GM13976 (cell line): Measurements from ENCODE around the gene ITGA8.

Source experiments
- DNase-seq: peaks from one replicate; pipeline ENCODE4 v3.0.0; 2012; ENCODE audit warnings: low spot score
- in situ Hi-C: fragments of 300-500 bp; cut with MboI; formaldehyde crosslinking; loops from one replicate; pipeline ENCODE4 v1.12.0; 2022; ENCODE audit warnings: low sequenced_read_pairs, mixed read lengths, inconsistent platforms; ENCODE audit not compliant: unreplicated experiment
- TF ChIP-seq, protein P1 (sequence below): IDR thresholded peaks from 2 replicates; pipeline ENCODE4 v1.5.1; 2012; ENCODE audit warnings: borderline replicate concordance, mild to moderate bottlenecking; ENCODE audit not compliant: insufficient read depth; ENCODE audit errors: extremely low read depth, missing control alignments, control extremely low read depth

The ITGA8 gene

DNA sequence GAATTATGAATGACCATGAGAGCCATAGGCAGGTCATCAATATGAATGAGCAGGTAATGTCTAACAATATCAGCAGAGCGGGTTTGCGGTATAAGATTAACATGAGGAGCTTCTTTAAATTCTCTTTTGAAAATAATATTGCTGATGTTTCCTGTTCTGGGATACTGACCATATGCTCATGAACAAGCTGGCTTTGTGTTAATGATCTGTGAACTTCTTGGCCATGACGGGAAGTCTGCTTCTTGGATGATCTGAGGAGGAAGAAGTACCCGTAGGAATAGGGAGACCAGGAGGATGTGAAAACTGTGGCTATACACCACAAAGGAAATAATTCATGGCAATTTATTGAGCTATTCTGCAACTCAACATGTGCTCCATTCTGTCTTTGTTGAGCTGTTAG lies 38.6 kb downstream of the ITGA8 start:
- TF ChIP-seq, protein P1, sequence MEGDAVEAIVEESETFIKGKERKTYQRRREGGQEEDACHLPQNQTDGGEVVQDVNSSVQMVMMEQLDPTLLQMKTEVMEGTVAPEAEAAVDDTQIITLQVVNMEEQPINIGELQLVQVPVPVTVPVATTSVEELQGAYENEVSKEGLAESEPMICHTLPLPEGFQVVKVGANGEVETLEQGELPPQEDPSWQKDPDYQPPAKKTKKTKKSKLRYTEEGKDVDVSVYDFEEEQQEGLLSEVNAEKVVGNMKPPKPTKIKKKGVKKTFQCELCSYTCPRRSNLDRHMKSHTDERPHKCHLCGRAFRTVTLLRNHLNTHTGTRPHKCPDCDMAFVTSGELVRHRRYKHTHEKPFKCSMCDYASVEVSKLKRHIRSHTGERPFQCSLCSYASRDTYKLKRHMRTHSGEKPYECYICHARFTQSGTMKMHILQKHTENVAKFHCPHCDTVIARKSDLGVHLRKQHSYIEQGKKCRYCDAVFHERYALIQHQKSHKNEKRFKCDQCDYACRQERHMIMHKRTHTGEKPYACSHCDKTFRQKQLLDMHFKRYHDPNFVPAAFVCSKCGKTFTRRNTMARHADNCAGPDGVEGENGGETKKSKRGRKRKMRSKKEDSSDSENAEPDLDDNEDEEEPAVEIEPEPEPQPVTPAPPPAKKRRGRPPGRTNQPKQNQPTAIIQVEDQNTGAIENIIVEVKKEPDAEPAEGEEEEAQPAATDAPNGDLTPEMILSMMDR: no peak
- in situ Hi-C loops: no loop called here
- DNase-seq: no peak

DNA sequence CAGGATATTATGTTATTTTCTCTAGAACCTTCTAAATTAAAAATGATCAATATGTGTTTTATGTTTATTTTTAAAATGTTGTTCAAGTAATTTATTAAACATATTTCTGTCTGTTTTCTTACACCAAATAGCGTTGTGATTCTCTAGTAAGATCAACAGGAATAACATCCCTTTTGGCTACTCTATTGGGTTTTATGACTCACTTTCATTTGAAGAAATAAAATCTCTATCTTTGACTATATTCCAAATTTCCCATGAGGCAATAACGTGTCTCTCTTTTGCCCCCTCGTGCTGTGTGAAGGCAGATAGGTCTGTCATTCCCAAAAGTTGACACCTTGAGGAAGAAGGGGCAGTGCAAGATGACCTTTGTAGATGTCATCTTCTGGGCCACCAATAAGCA lies 40.9 kb downstream of the ITGA8 start:
- DNase-seq: no peak
- TF ChIP-seq, protein P1: no peak
- in situ Hi-C loops: no loop called here

DNA sequence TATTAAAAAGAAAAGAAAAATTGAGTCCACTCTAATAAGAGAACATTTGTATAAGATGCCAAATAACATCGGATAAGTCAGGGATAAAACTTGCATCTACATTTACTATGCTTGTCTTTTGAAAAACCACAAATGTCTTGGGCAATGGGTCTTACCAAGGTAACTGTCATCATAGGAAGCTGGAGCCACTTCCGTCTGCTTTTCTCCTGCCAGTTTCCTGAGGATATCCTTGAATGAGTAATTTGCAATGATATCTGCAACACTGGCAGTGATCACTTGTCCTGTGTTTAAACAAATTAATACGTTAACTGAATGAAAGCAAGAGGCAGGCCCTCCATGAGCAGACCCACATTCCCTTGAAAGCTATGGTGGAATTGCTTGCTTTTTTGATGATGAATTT lies 47.3 kb downstream of the ITGA8 start:
- no peak for DNase-seq
- TF ChIP-seq, protein P1: no peak
- in situ Hi-C loops: no loop called here

DNA sequence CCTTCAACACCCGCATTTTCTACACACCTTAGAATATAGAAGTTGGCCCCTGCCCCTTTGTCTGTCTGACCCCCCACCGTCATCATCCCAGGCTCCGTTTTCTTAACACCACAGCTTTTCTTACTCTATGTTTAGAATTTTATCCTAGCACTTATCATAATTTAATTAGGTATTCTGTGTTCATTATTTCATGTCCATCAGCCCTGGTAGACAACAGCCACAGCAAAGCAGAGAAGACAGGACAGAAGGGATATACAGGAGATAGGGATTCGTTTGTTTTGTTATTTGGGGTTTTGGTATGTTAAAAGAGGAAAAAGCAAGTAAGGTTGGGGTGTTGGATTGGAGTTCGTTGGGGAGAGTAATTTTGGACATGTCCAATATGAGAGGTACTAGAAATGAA lies 48.8 kb downstream of the ITGA8 start:
- in situ Hi-C loops: no loop called here
- TF ChIP-seq, protein P1: no peak
- no peak for DNase-seq

DNA sequence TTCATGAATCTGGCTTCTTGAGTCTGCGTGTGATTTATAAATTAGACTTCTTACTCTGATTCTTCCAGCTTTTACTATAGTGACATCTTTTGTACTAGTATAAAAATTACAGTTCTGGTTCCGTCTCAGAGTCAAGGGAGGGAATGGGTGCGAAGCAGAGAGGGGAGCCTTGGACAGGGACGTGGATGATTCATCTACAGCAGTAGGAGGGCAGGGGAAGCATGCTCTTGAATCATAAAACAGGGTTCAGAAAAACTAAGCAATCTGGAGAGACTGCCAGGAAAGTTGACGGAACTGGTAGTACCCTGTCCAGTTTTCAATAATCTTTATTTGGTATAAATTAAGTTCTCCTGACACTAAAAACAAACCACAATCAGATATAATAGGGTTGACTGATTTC lies 58.1 kb downstream of the ITGA8 start:
- no peak for DNase-seq
- in situ Hi-C loops: no loop called here
- TF ChIP-seq, protein P1: no peak

DNA sequence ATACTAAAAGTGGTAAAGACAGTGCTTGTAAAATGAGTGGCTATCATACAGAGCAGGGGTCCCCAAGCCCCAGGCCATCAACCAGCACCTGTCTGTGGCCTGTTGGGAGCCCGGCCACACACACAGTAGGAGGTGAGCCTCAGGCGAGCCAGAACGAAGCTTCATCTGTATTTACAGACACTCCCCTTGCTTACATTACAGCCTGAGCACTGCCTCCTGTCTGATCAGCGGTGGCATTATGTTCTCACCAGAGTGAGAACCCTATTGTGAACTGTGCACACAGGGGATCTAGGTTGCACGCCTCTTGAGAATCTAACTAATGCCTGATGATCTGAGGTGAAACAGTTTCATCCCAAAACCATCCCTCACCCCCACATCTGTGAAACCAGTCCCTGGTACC lies 58.7 kb downstream of the ITGA8 start:
- in situ Hi-C loops: no loop called here

DNA sequence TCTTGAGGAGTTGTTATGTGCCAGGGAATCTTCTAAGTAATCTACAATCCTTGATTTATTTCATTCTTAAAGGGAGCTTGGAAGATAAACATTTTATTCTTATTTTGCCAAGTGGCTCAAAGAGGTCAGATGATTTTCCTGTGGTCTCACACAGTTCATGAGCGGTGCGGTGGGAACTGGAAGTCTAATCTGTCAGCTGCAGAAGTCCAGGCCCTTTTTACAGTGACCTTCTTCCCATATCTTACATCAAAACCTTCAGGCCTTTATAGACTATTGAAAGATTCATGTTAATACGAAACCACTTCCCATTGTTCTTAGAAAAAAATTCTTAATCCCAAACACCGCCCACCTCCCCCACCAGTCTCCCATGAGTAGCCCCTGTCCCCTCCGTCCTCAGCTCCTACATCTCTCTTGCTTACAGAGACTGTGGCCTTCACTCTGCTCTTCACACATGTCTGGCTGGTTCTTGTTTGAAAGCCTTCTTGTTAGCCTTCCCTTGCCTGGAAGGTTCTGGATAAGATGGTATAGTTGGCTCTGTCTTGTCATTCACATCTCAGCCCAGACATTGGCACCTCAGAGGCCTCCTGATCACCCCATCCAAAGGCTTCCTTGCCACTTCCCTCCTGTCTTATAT lies 61.5 kb downstream of the ITGA8 start:
- in situ Hi-C loops: no loop called here
- TF ChIP-seq, protein P1: no peak
- DNase-seq: no peak

More for the DNA sequence above, 58.7 kb downstream of the ITGA8 start:
- DNase-seq: no peak
- TF ChIP-seq, protein P1: no peak
